ENCODE results near the gene DCDC2B. TPM values are rescaled to one million over a fixed set of nuclear protein-coding genes. Genes with fewer than 3 reads are reported as not detected.
A peak's percentile ranks its signal among the peaks of the same experiment; 100 is the strongest.

The DCDC2B gene
- total and polyA plus RNA-seq, 8 donors: 1.6 to 3.8 (median 2.6) TPM; not detected in 1

DNA sequence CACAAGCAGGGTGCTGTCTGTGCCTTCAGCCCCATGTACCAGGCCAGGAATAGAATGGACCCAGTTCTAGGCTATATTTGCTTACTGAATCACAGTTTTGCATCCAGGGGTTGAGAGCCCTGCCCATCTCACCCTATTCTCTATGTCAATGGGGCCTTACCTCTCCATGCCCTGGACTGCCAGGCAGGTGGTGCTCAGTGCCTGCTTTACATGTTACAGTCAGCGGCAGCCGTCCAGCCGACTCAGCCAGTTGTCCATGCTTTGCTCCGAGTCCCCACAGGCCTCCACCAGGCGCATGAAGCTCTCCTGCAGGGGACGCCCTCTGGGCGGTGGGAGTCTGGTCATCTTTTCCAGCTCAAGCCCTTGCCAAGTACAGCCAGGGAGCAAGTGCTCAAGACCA, 25.9 kb downstream of the DCDC2B start:
- Histone ChIP-seq H3K27ac (no peak overlapping the region), H3K27me3 (peaks cover 0 to 3% of the 10 kb centered on the region in 2 donors), H3K4me1 (peaks cover 1 to 3% of the 10 kb centered on the region in 2 donors), H3K36me3 (peaks cover 0 to 54% of the 10 kb centered on the region in 2 donors), H3K4me3 (no peak overlapping the region), H3K9me3 (no peaks in the 10 kb centered on the region)
- intact Hi-C loops (cut with DNase I): no loop called here
- no peak for DNase-seq
- TF ChIP-seq CTCF (IDR thresholded peaks at IDR 0.05): no peak
- no peak for ATAC-seq

GRCh38 chr1:32239337-32239736, 30.4 kb downstream of the DCDC2B start:
- TF ChIP-seq CTCF (IDR thresholded peaks at IDR 0.05): no peak
- peaks cover 0 to 8% of the 10 kb centered on the region in 2 donors for H3K36me3 ChIP-seq
- peaks cover 0 to 22% of the 10 kb centered on the region in 2 donors for H3K27me3 ChIP-seq
- DNase-seq (no peak), ATAC-seq (no peak)
- peaks cover 13 to 24% of the 10 kb centered on the region in 2 donors for H3K4me1 ChIP-seq
- no peaks in the 10 kb centered on the region for H3K9me3 ChIP-seq
- H3K27ac ChIP-seq: no peak overlapping the region
- H3K4me3 ChIP-seq: no peak overlapping the region
- intact Hi-C loops (cut with DNase I): no loop called here

DNA sequence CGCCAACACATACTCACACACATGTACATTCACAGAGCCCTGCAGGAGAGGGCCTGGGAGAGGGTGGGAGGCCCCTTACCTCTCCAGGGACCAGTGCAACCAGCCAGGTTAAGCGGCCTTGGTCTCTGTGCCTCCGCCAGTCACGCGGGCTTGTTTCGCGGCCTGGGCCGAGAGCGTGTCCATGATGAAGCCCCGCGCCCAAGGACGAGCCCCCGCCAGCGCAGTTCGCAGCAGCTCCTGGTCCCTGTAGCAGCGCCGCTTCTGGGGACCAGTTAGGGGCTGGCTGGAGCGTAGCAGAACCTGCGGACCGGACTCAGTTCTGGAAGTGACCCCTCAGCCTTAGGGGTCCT, 30.9 kb downstream of the DCDC2B start:
- Histone ChIP-seq H3K9me3 (no peaks in the 10 kb centered on the region), H3K27me3 (peaks cover 0 to 22% of the 10 kb centered on the region in 2 donors), H3K27ac (peak overlapping the region in 1 of 2 donors; percentile 78), H3K4me1 (peaks cover 13 to 24% of the 10 kb centered on the region in 2 donors), H3K4me3 (peak overlapping the region; percentile 59 to 67), H3K36me3 (peaks cover 0 to 4% of the 10 kb centered on the region in 2 donors)
- DNase-seq (no peak), ATAC-seq (no peak)
- intact Hi-C loops (cut with DNase I): no loop called here
- TF ChIP-seq CTCF (IDR thresholded peaks at IDR 0.05): no peak

DNA sequence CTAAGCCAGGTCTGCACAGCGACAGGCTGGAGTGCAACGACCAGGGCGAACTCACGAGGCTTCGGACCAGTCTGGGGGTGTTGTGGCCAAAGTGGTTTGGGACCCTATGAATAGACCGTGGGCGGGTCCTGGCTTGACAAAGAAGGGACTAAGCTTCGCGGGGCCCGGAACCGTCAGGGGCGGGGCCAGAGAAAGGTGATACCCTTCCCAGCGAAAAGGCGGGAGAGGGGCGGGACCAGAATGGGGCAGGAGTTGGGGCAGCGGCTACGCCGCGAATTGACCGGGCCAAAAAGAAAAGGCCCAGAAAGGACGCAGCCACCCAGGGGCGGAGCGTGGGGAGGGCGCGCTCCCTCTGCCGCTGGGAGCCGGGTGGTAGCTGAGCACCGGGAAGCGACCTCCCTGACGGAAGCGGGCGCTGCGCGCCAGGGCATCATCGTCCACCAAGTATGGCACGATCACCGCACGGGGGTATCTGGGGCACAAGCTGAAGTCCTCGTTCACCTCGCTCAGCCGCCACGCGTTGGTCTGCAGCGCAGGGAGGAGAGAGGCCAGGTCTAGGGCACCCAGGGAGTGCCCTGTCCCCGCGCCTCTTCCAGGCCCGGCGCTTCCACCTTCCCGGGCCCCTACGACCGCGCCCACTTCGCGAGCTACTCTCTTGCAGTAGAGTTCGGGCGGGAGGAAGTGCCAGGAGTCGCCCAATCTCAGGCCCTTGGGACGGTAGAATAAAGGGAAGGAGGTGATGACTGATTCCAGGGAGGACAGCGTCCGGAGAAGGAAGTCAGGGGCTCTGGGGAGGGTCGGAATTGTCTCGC, 31.5 kb downstream of the DCDC2B start:
- peak in 1 of 2 donors; percentile 16 for TF ChIP-seq CTCF (IDR thresholded peaks at IDR 0.05)
- peaks cover 0 to 22% of the 10 kb centered on the region in 2 donors for H3K27me3 ChIP-seq
- intact Hi-C loops (cut with DNase I): no loop called here
- no peaks in the 10 kb centered on the region for H3K9me3 ChIP-seq
- peak overlapping the region; percentile 59 to 67 for H3K4me3 ChIP-seq
- no peaks in the 10 kb centered on the region for H3K36me3 ChIP-seq
- peaks cover 13 to 24% of the 10 kb centered on the region in 2 donors for H3K4me1 ChIP-seq
- peak overlapping the region; percentile 78 to 82 for H3K27ac ChIP-seq
- ATAC-seq: peak; percentile 88
- peak; percentile 49 to 89 (median 74) for DNase-seq

DNA sequence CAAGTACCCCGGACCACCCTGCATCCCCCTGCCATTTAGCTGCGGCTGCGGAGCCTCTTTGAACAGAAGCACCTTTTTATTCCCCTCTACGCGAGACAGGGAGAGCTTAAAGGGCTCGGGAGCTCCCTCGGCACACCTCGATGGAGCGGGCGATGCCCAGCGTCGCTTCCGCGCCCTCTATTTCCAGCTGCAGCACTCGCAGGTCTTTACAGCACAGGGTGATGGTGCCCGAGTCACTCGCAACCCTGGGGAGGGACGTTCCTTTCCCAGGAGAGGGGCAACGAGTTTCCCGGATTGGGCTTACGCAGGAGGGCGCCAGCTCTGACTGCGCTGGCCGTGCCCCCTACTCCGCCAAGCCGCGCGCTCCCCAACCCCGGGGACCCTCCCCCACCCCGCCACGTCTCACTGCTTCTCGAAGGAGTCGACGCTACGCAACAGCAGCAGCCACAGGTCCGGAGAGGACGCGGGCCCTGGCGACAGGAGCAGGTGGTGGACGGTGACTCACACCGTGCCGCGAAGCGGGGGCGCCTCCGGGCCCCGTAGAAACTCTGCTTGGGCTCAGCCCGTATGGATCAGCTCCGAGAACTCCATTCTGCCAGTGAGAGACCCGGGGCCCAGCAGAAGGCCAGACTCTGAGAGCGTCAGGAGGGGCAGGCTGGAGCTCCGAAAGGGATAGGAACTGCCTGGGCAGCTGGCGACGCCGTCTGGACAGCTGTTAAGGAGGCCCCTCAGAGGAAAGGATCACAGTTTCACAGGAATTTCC, 32.3 kb downstream of the DCDC2B start:
- no peak for TF ChIP-seq CTCF (IDR thresholded peaks at IDR 0.05)
- Histone ChIP-seq H3K36me3 (no peaks in the 10 kb centered on the region), H3K27me3 (peaks cover 0 to 22% of the 10 kb centered on the region in 2 donors), H3K4me3 (peak overlapping the region; percentile 59 to 67), H3K4me1 (peaks cover 13 to 32% of the 10 kb centered on the region in 2 donors), H3K9me3 (no peaks in the 10 kb centered on the region), H3K27ac (peak overlapping the region; percentile 78 to 82)
- ATAC-seq (peak; percentile 72), DNase-seq (peak; percentile 57 to 86 (median 75))
- intact Hi-C loops (cut with DNase I): no loop called here

Data from left lung (tissue), 10 donors.